H1 (cell line): ENCODE measurements around the gene TESMIN. TPM values are rescaled to one million over a fixed set of nuclear protein-coding genes. Genes with fewer than 3 reads are reported as not detected.

Source experiments
- CTCF ChIA-PET: fragments of 300-600 bp; sonication (Branson Sonifier 250); formaldehyde crosslinking; loops from one replicate; lab custom pipeline; 2021; ENCODE audit not compliant: partially characterized antibody; lab: Charles Lee
- POLR2A ChIA-PET: fragments of 300-600 bp; sonication (Branson Sonifier 250); formaldehyde crosslinking; loops from one replicate; lab custom pipeline; 2021; ENCODE audit warnings: inconsistent platforms; ENCODE audit not compliant: partially characterized antibody; lab: Charles Lee
- DNase-seq, 2 experiments: peaks; one replicate each; pipeline versions ENCODE4 v3.0.0 to v3.0.0-alpha.2; 2010 to 2022; ENCODE audit warnings: low spot score in 2 of 2, low read depth in 1 of 2, mixed read lengths in 1 of 2
- FAIRE-seq: peaks from 2 replicates; lab custom pipeline; 2011; peaks lifted over from hg19 to GRCh38; lab: Jason Lieb, UNC
- H2AFZ ChIP-seq: 2 replicates; pipeline ENCODE4 v1.8.1; 2012; ENCODE audit warnings: low read length, inconsistent platforms
- H2AK5ac ChIP-seq: 2 replicates; pipeline ENCODE4 v1.6.1; 2013; ENCODE audit warnings: low read depth, low read length
- H2BK120ac ChIP-seq: replicated peaks from 2 replicates; pipeline ENCODE3; 2013; ENCODE audit warnings: low read depth, low read length, inconsistent platforms
- H2BK12ac ChIP-seq: 2 replicates; pipeline ENCODE4 v1.6.1; 2013; ENCODE audit warnings: low read depth, low read length
- H2BK15ac ChIP-seq: 2 replicates; pipeline ENCODE4 v1.6.1; 2013; ENCODE audit warnings: low read length
- H2BK20ac ChIP-seq: 2 replicates; pipeline ENCODE4 v1.6.1; 2013; ENCODE audit warnings: low read length
- H2BK5ac ChIP-seq: 2 replicates; pipeline ENCODE4 v1.6.1; 2013; ENCODE audit warnings: low read depth, low read length
- H3K14ac ChIP-seq: 2 replicates; pipeline ENCODE4 v1.6.1; 2013; ENCODE audit warnings: inconsistent platforms; ENCODE audit not compliant: insufficient read length
- H3K18ac ChIP-seq: 2 replicates; pipeline ENCODE4 v1.6.1; 2013; ENCODE audit warnings: low read length; ENCODE audit errors: extremely low read depth
- H3K23ac ChIP-seq: 2 replicates; pipeline ENCODE4 v1.6.1; 2013; ENCODE audit warnings: inconsistent platforms; ENCODE audit not compliant: insufficient read length
- H3K23me2 ChIP-seq: 2 replicates; pipeline ENCODE4 v1.6.1; 2013; ENCODE audit warnings: low read depth, low read length
- H3K27ac ChIP-seq: 2 replicates; pipeline ENCODE4 v1.6.1; 2011; ENCODE audit warnings: low read depth, low read length, inconsistent platforms
- H3K27me3 ChIP-seq, 4 experiments: replicated peaks in 1 of 4; 1 replicate in 1 of 4; 2 replicates in 3 of 4; pipeline versions ENCODE4 v1.6.1 to v1.8.1; 2011 to 2013; ENCODE audit warnings: low read length in 3 of 4, mild to moderate bottlenecking in 3 of 4, inconsistent platforms in 2 of 4, mixed read lengths in 2 of 4, moderate library complexity in 1 of 4; ENCODE audit not compliant: control insufficient read depth in 3 of 4, insufficient read depth in 3 of 4; ENCODE audit errors: extremely low read depth in 1 of 4
- H3K36me3 ChIP-seq, 4 experiments: 2 replicates each; pipeline versions ENCODE4 v1.6.1 to v1.8.1; 2011 to 2013; ENCODE audit warnings: mild to moderate bottlenecking in 4 of 4, low read length in 3 of 4, moderate library complexity in 2 of 4, control low read depth in 1 of 4, inconsistent platforms in 1 of 4; ENCODE audit not compliant: insufficient read depth in 4 of 4, control insufficient read depth in 2 of 4
- H3K4ac ChIP-seq: replicated peaks from 2 replicates; pipeline ENCODE3; 2013; ENCODE audit warnings: low read length, low read depth, mixed read lengths, inconsistent platforms; ENCODE audit not compliant: insufficient read length
- H3K4me1 ChIP-seq, 4 experiments: replicated peaks in 1 of 4; 1 replicate in 1 of 4; 2 replicates in 3 of 4; pipeline versions ENCODE4 v1.6.1 to v1.8.1; 2011 to 2013; ENCODE audit warnings: low read length in 3 of 4, inconsistent platforms in 2 of 4, mixed read lengths in 1 of 4; ENCODE audit not compliant: insufficient read depth in 4 of 4, control insufficient read depth in 3 of 4
- H3K4me2 ChIP-seq, 2 experiments: 2 replicates each; pipeline versions ENCODE4 v1.6.1 to v1.8.1; 2011 to 2013; ENCODE audit warnings: low read depth in 2 of 2, low read length in 2 of 2, control low read depth in 1 of 2, inconsistent platforms in 1 of 2, mild to moderate bottlenecking in 1 of 2; ENCODE audit not compliant: insufficient read depth in 1 of 2
- H3K4me3 ChIP-seq, 4 experiments: fragments of 200-600, 300-600 bp in 1 of 4; sonication (generic), shearing (Covaris generic), sonication (Bioruptor Twin) in 1 of 4; 2 replicates each; pipeline versions ENCODE4 v1.5.1 to v1.8.1; 2011 to 2016; ENCODE audit warnings: low read length in 4 of 4, low read depth in 3 of 4, control low read depth in 2 of 4, inconsistent platforms in 2 of 4, mild to moderate bottlenecking in 2 of 4, mixed read lengths in 1 of 4, moderate library complexity in 1 of 4; ENCODE audit not compliant: insufficient read depth in 2 of 4; ENCODE audit errors: extremely low read depth in 1 of 4
- H3K56ac ChIP-seq: replicated peaks from 2 replicates; pipeline ENCODE3; 2013; ENCODE audit warnings: low read depth, mild to moderate bottlenecking, mixed read lengths, low read length, inconsistent platforms; ENCODE audit not compliant: insufficient read length
- H3K79me1 ChIP-seq: 2 replicates; pipeline ENCODE4 v1.6.1; 2013; ENCODE audit warnings: low read depth, low read length, control low read depth
- H3K79me2 ChIP-seq, 2 experiments: 2 replicates each; pipeline versions ENCODE4 v1.6.1 to v1.8.1; 2012 to 2013; ENCODE audit warnings: low read length in 2 of 2, mild to moderate bottlenecking in 2 of 2, inconsistent platforms in 1 of 2; ENCODE audit not compliant: insufficient read depth in 2 of 2, control insufficient read depth in 1 of 2
- H3K9ac ChIP-seq, 4 experiments: replicated peaks in 1 of 4; 1 replicate in 1 of 4; 2 replicates in 3 of 4; pipeline versions ENCODE4 v1.6.1 to v1.8.1; 2011 to 2013; ENCODE audit warnings: low read depth in 3 of 4, low read length in 3 of 4, control low read depth in 2 of 4, mild to moderate bottlenecking in 2 of 4, moderate library complexity in 2 of 4, inconsistent platforms in 1 of 4; ENCODE audit errors: extremely low read depth in 1 of 4
- H3K9me3 ChIP-seq, 2 experiments: 2 replicates each; pipeline versions ENCODE4 v1.6.1 to v1.8.1; 2012 to 2013; ENCODE audit warnings: mild to moderate bottlenecking in 2 of 2, moderate library complexity in 2 of 2, control low read depth in 1 of 2, inconsistent platforms in 1 of 2, low read depth in 1 of 2, low read length in 1 of 2, mixed read lengths in 1 of 2; ENCODE audit not compliant: insufficient read depth in 2 of 2
- H4K20me1 ChIP-seq, 2 experiments: replicated peaks in 1 of 2; 2 replicates each; pipeline versions ENCODE3 to v1.8.1; 2011 to 2013; ENCODE audit warnings: inconsistent platforms in 2 of 2, low read length in 2 of 2, mild to moderate bottlenecking in 1 of 2; ENCODE audit not compliant: insufficient read depth in 2 of 2, control insufficient read depth in 1 of 2
- H4K5ac ChIP-seq: 2 replicates; pipeline ENCODE4 v1.6.1; 2013; ENCODE audit warnings: low read length, low read depth, mixed read lengths, inconsistent platforms; ENCODE audit not compliant: insufficient read length
- H4K8ac ChIP-seq: 2 replicates; pipeline ENCODE4 v1.8.0; 2013; ENCODE audit warnings: mild to moderate bottlenecking, moderate library complexity, low read length, inconsistent platforms; ENCODE audit not compliant: insufficient read depth; ENCODE audit errors: extremely low read depth
- H4K91ac ChIP-seq: replicated peaks from 2 replicates; pipeline ENCODE3; 2013; ENCODE audit warnings: low read length, mixed read lengths, inconsistent platforms; ENCODE audit not compliant: insufficient read length
- ASH2L ChIP-seq: fragments of 200-600, 300-600 bp; sonication (generic); IDR thresholded peaks from one replicate; pipeline ENCODE4 v1.7.1; 2017; ENCODE audit warnings: low read length
- CBX5 ChIP-seq: fragments of 300-800, 300-1000 bp; sonication (generic); IDR thresholded peaks from 2 replicates; pipeline ENCODE4 v1.7.1; 2016; ENCODE audit warnings: antibody characterized with exemption, low read length, low read depth
- EGR1 ChIP-seq: IDR thresholded peaks from 2 replicates; pipeline ENCODE4 v1.6.1; 2011; ENCODE audit warnings: low read depth, low read length, borderline replicate concordance
- EZH2 ChIP-seq: fragments of 200-600 bp; sonication (generic); IDR thresholded peaks from 2 replicates; pipeline ENCODE4 v1.7.1; 2012; ENCODE audit warnings: low read depth, mild to moderate bottlenecking, moderate library complexity, low read length, inconsistent platforms; ENCODE audit not compliant: severe bottlenecking
- POLR2A ChIP-seq, 2 experiments: IDR thresholded peaks; 1 replicate in 1 of 2; 2 replicates in 1 of 2; pipeline ENCODE4 v1.6.1; 2011; ENCODE audit warnings: low read depth in 2 of 2, low read length in 2 of 2, mild to moderate bottlenecking in 2 of 2; ENCODE audit errors: control extremely low read depth in 1 of 2
- POU5F1 ChIP-seq: IDR thresholded peaks from 2 replicates; pipeline ENCODE4 v1.6.1; 2011; ENCODE audit warnings: low read depth, mild to moderate bottlenecking, low read length, moderate library complexity
- SIN3A ChIP-seq, 2 experiments: IDR thresholded peaks in 1 of 2; conservative IDR thresholded peaks in 1 of 2; 2 replicates each; pipeline ENCODE4 v1.6.1; 2011 to 2012; ENCODE audit warnings: low read length in 2 of 2, improper control_type of control experiment in 1 of 2, low read depth in 1 of 2, mild to moderate bottlenecking in 1 of 2
- SP1 ChIP-seq: IDR thresholded peaks from 2 replicates; pipeline ENCODE4 v1.6.1; 2011; ENCODE audit warnings: low read depth, low read length
- SUZ12 ChIP-seq: fragments of 200-600 bp; sonication (generic); IDR thresholded peaks from 2 replicates; pipeline ENCODE4 v1.6.1; 2012; ENCODE audit warnings: mild to moderate bottlenecking, inconsistent platforms, low read length, moderate library complexity, mixed read lengths
- YY1 ChIP-seq: IDR thresholded peaks from 2 replicates; pipeline ENCODE4 v1.6.1; 2011; ENCODE audit warnings: low read depth, mild to moderate bottlenecking, low read length
- WGBS, 2 experiments: shearing (Covaris generic) in 1 of 2; methylation state at CpG; one replicate each; pipeline versions ENCODE4 v1.1.6 to v1.1.7; 2013 to 2015; ENCODE audit warnings: low lambda C conversion rate in 2 of 2, mixed read lengths in 2 of 2, inconsistent platforms in 1 of 2, low coverage in 1 of 2, missing lambda C conversion rate in 1 of 2; ENCODE audit not compliant: insufficient replicate concordance in 2 of 2, insufficient coverage in 1 of 2, insufficient read length in 1 of 2; ENCODE audit errors: extremely low coverage in 1 of 2, missing lambda C conversion rate in 1 of 2; 5-methylcytosine and 5-hydroxymethylcytosine counted together
- polyA plus RNA-seq, 7 experiments: library from polyadenylated mRNA; depleted of rRNA in 3 of 7; stranded (reverse) in 5 of 7; unstranded in 2 of 7; fragments of >200 nt in 5 of 7; fragments of 200-250 nt in 2 of 7; gene quantifications; 1 replicate in 5 of 7; 2 replicates in 1 of 7; 4 replicates in 1 of 7; pipeline versions ENCODE4 v1.2.1 to v1.2.3, GENCODE V29; 2011 to 2013; ENCODE audit warnings: missing spikeins in 2 of 7, mixed read lengths in 2 of 7
- total RNA-seq: library from RNA; stranded (reverse); fragmentation: NEBNext Ultra II Directional; extraction: Animal tissue kit (Norgen Biotek cat#: 25700); gene quantifications from 2 replicates; pipeline ENCODE4 v1.2.1, GENCODE V29; 2021
- TF ChIP-seq, protein P1 (sequence below): IDR thresholded peaks from 2 replicates; pipeline ENCODE4 v1.6.1; 2011; ENCODE audit warnings: low read depth, mild to moderate bottlenecking, low read length; ENCODE audit not compliant: insufficient read depth

TESMIN gene
- total and polyA plus RNA-seq, 2 of the 8 experiments (the other 6 are each of a cell fraction or from before 2014, with no cell fraction given) = 22.6 to 61.1 TPM

DNA sequence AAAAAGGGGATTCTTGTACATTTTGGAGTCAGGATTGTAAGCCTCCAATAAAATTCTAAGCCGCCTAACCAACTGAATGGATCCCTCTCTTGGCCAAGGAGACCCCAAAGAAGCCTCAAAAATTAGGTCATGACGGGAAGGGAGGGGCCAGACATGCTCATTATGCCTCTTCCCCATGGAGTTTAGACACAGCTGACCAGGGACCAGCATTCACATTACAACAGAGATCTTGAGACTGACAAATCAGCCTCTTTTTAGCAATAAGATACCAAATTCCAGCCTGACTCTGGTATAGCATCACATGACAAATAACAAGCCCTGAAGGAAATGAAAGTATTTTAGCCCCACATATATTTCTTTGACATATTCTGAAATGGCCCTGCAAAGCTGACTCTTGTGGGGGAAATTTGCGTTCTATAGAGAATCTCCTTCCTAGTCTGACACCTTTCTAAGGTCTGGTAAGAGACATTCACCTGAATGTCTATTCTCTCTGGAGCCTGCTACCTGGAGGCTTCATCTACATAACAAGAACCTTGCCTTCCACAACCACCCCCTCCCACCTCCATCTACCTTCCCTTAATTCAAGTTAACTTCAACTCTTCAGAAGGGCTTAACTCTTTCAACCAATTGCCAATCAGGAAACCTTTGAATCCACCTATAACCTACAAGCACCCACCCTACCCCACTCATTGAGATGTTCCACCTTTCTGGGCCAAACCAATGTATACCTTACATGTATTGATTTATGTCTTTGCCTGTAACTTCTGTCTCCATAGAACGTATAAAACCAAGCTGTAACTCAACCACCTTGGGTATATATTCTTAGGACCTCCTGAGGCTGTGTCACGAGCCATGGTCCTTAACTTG, 56.7 kb downstream of the TESMIN start:
- FAIRE-seq = peak; percentile 98
- Histone ChIP-seq H4K8ac (no peak overlapping the region), H3K4me2 (peak overlapping the region; percentile 61 to 62)
- TF ChIP-seq SP1 = peak; percentile 44; the same call in 1 of the 2 replicates
- no peak for TF ChIP-seq EGR1
- no peak for TF ChIP-seq POU5F1
- TF ChIP-seq SUZ12 = no peak
- TF ChIP-seq YY1 = no peak
- peak in 1 of 2 experiments; percentile 52; a peak in 1 of 4 replicates for TF ChIP-seq SIN3A (conservative IDR thresholded peaks at IDR 0.05 in 1 of 2, IDR thresholded peaks at IDR 0.05 in 1 of 2; ENCODE audit: low read depth in 1 of 2, low read length in 2 of 2)
- TF ChIP-seq, protein P1, sequence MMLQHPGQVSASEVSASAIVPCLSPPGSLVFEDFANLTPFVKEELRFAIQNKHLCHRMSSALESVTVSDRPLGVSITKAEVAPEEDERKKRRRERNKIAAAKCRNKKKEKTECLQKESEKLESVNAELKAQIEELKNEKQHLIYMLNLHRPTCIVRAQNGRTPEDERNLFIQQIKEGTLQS = no peak
- TF ChIP-seq POLR2A (IDR thresholded peaks at IDR 0.05; ENCODE audit: control extremely low read depth in 1 of 2, low read depth in 2 of 2, low read length in 2 of 2) = no peak
- TF ChIP-seq CBX5 = no peak
- peak; percentile 61 for TF ChIP-seq ASH2L
- no peak for TF ChIP-seq EZH2

More for the DNA sequence above, 56.7 kb downstream of the TESMIN start:
- Histone ChIP-seq H3K27me3 (no peaks in the 10 kb centered on the region), H3K14ac (no peak overlapping the region), H3K79me2 (no peaks in the 10 kb centered on the region), H3K4ac (no peak overlapping the region), H3K4me1 (peaks cover 5 to 27% (median 10%) of the 10 kb centered on the region in 4 experiments; a peak in 6 of 7 replicates), H3K23ac (no peak overlapping the region), H4K91ac (no peak overlapping the region), H4K20me1 (no peaks in the 10 kb centered on the region), H3K56ac (no peak overlapping the region), H3K9me3 (peaks cover 2% of the 10 kb centered on the region in 2 experiments; a peak in 1 of 4 replicates), H2BK120ac (peak overlapping the region; percentile 86), H2BK20ac (peak overlapping the region; percentile 74; the same call in 1 of the 2 replicates), H3K4me3 (peak overlapping the region in 1 of 4 experiments; percentile 39; a peak in 1 of 8 replicates), H2BK5ac (peak overlapping the region; percentile 88; the same call in 1 of the 2 replicates), H2BK15ac (no peak overlapping the region), H3K36me3 (no peaks in the 10 kb centered on the region), H4K5ac (peak overlapping the region; percentile 32), H3K27ac (no peak overlapping the region), H2AK5ac (no peak overlapping the region), H3K23me2 (0 out of 2 replicates have a peak, but pooled peaks cover 1% of the 10 kb centered on the region), H2BK12ac (peak overlapping the region; percentile 71; the same call in 1 of the 2 replicates), H3K18ac (peak overlapping the region; percentile 93), H3K79me1 (no peaks in the 10 kb centered on the region), H3K9ac (no peak overlapping the region), H2AFZ (no peak overlapping the region)
- CTCF ChIA-PET = no interaction called here
- POLR2A ChIA-PET = interaction anchor here (0.6 to 3.1 kb wide), 7 partner anchors 8 to 55 kb away, joined by 3 to 13 read pairs (median 4); no protein-coding TSS in a partner anchor
- DNase-seq = no peak
- WGBS, 2 experiments = 46% methylated on average over 5 of the region's 5 CpGs; no CpG with 5 or more reads in 1 of the 2 experiments
